ENCODE data around the gene ANKFY1.
"Not testable (repeated sequence)": the region's sequence is repeated elsewhere in the genome, so short reads cannot be mapped to it uniquely, and the experiment has no call there.

ANKFY1 gene

GRCh38 chr17:4190791-4191190 lies 73.0 kb downstream of the ANKFY1 start:
- peak overlapping the region; percentile 14 for H3K27ac Mint-ChIP-seq
- H3K9me3 Mint-ChIP-seq, H3K4me3 Mint-ChIP-seq, DNase-seq, H3K27me3 Mint-ChIP-seq, CTCF ChIA-PET: not testable (repeated sequence)
- peaks cover 50% of the 10 kb centered on the region for H3K36me3 Mint-ChIP-seq
- H3K4me1 Mint-ChIP-seq = peaks cover 14% of the 10 kb centered on the region

- H3K4me3 Mint-ChIP-seq = no peak overlapping the region
- peaks cover 38% of the 10 kb centered on the region for H3K36me3 Mint-ChIP-seq
- H3K9me3 Mint-ChIP-seq = no peaks in the 10 kb centered on the region
- peaks cover 14% of the 10 kb centered on the region for H3K4me1 Mint-ChIP-seq
- no peak for DNase-seq
- H3K27me3 Mint-ChIP-seq = no peaks in the 10 kb centered on the region
- CTCF ChIA-PET = interaction anchor here (1.4 kb wide), 1 partner anchor 11 kb away, joined by 5 read pairs; no protein-coding TSS in a partner anchor
- peak overlapping the region; percentile 3 for H3K27ac Mint-ChIP-seq
Observed at GRCh38 chr17:4189280-4189679, 74.5 kb downstream of the ANKFY1 start.

- H3K36me3 Mint-ChIP-seq = peaks cover 46% of the 10 kb centered on the region
- H3K4me1 Mint-ChIP-seq = peaks cover 14% of the 10 kb centered on the region
- H3K9me3 Mint-ChIP-seq = no peaks in the 10 kb centered on the region
- DNase-seq = no peak
- H3K27ac Mint-ChIP-seq = no peak overlapping the region
- H3K4me3 Mint-ChIP-seq = no peak overlapping the region
- CTCF ChIA-PET = interaction anchor here (1.1 kb wide), 1 partner anchor 10 kb away, joined by 3 read pairs; no protein-coding TSS in a partner anchor
- no peaks in the 10 kb centered on the region for H3K27me3 Mint-ChIP-seq
Observed at GRCh38 chr17:4188076-4188475, 75.7 kb downstream of the ANKFY1 start.

- H3K27me3 Mint-ChIP-seq = no peaks in the 10 kb centered on the region
- CTCF ChIA-PET = no interaction called here
- DNase-seq = no peak
- no peak overlapping the region for H3K4me3 Mint-ChIP-seq
- peaks cover 44% of the 10 kb centered on the region for H3K36me3 Mint-ChIP-seq
- no peaks in the 10 kb centered on the region for H3K9me3 Mint-ChIP-seq
- H3K27ac Mint-ChIP-seq = peak overlapping the region; percentile 64
- peaks cover 14% of the 10 kb centered on the region for H3K4me1 Mint-ChIP-seq
Observed at GRCh38 chr17:4187076-4187475, 76.7 kb downstream of the ANKFY1 start.

- no peak for DNase-seq
- Mint-ChIP-seq H3K27me3 (no peaks in the 10 kb centered on the region), H3K9me3 (no peaks in the 10 kb centered on the region), H3K27ac (peak overlapping the region; percentile 64), H3K36me3 (peaks cover 50% of the 10 kb centered on the region), H3K4me3 (no peak overlapping the region), H3K4me1 (peaks cover 14% of the 10 kb centered on the region)
- CTCF ChIA-PET = no interaction called here
Observed at GRCh38 chr17:4186357-4186881, 77.4 kb downstream of the ANKFY1 start.

GRCh38 chr17:4185656-4186055 lies 78.1 kb downstream of the ANKFY1 start:
- CTCF ChIA-PET = interaction anchor here (0.9 kb wide), 1 partner anchor 15 kb away, joined by 3 read pairs; no protein-coding TSS in a partner anchor
- no peak overlapping the region for H3K4me3 Mint-ChIP-seq
- peaks cover 14% of the 10 kb centered on the region for H3K4me1 Mint-ChIP-seq
- DNase-seq = no peak
- peaks cover 50% of the 10 kb centered on the region for H3K36me3 Mint-ChIP-seq
- no peaks in the 10 kb centered on the region for H3K27me3 Mint-ChIP-seq
- H3K9me3 Mint-ChIP-seq = no peaks in the 10 kb centered on the region
- no peak overlapping the region for H3K27ac Mint-ChIP-seq

GRCh38 chr17:4184811-4185210 lies 79.0 kb downstream of the ANKFY1 start:
- Mint-ChIP-seq H3K4me3 (no peak overlapping the region), H3K27ac (no peak overlapping the region), H3K36me3 (peaks cover 49% of the 10 kb centered on the region), H3K4me1 (peaks cover 12% of the 10 kb centered on the region), H3K9me3 (no peaks in the 10 kb centered on the region), H3K27me3 (no peaks in the 10 kb centered on the region)
- DNase-seq = no peak
- CTCF ChIA-PET = interaction anchor here (0.9 kb wide), 1 partner anchor 16 kb away, joined by 3 read pairs; no protein-coding TSS in a partner anchor

GRCh38 chr17:4182043-4182442 lies 81.7 kb downstream of the ANKFY1 start:
- DNase-seq = no peak
- H3K27me3 Mint-ChIP-seq = no peaks in the 10 kb centered on the region
- peaks cover 19% of the 10 kb centered on the region for H3K4me1 Mint-ChIP-seq
- CTCF ChIA-PET = interaction anchor here (1.7 kb wide), 1 partner anchor 34 kb away, joined by 4 read pairs; no protein-coding TSS in a partner anchor
- H3K27ac Mint-ChIP-seq = no peak overlapping the region
- H3K4me3 Mint-ChIP-seq = no peak overlapping the region
- H3K9me3 Mint-ChIP-seq = no peaks in the 10 kb centered on the region
- peaks cover 59% of the 10 kb centered on the region for H3K36me3 Mint-ChIP-seq

GRCh38 chr17:4180791-4181190 lies 83.0 kb downstream of the ANKFY1 start:
- H3K36me3 Mint-ChIP-seq = peaks cover 57% of the 10 kb centered on the region
- H3K4me3 Mint-ChIP-seq = no peak overlapping the region
- H3K27ac Mint-ChIP-seq = no peak overlapping the region
- CTCF ChIA-PET = interaction anchor here (1.7 kb wide), 1 partner anchor 35 kb away, joined by 4 read pairs; no protein-coding TSS in a partner anchor
- no peak for DNase-seq
- no peaks in the 10 kb centered on the region for H3K9me3 Mint-ChIP-seq
- peaks cover 31% of the 10 kb centered on the region for H3K4me1 Mint-ChIP-seq
- H3K27me3 Mint-ChIP-seq = no peaks in the 10 kb centered on the region

- CTCF ChIA-PET = interaction anchor here (1.0 kb wide), 1 partner anchor 10 kb away, joined by 5 read pairs; no protein-coding TSS in a partner anchor
- no peak overlapping the region for H3K4me3 Mint-ChIP-seq
- no peak overlapping the region for H3K27ac Mint-ChIP-seq
Observed at GRCh38 chr17:4179071-4179470, 84.7 kb downstream of the ANKFY1 start.

GRCh38 chr17:4178651-4179050 lies 85.1 kb downstream of the ANKFY1 start:
- Mint-ChIP-seq H3K27ac (peak overlapping the region; percentile 76), H3K4me3 (no peak overlapping the region), H3K9me3 (no peaks in the 10 kb centered on the region), H3K27me3 (no peaks in the 10 kb centered on the region), H3K36me3 (peaks cover 67% of the 10 kb centered on the region), H3K4me1 (peaks cover 51% of the 10 kb centered on the region)
- CTCF ChIA-PET = interaction anchor here (1.0 to 1.2 kb wide), 2 partner anchors 9 to 10 kb away, joined by 3 to 5 read pairs; no protein-coding TSS in a partner anchor
- DNase-seq = no peak

More at GRCh38 chr17:4179071-4179470, 84.7 kb downstream of the ANKFY1 start:
- H3K4me1 Mint-ChIP-seq = peaks cover 47% of the 10 kb centered on the region
- DNase-seq = no peak
- H3K27me3 Mint-ChIP-seq = no peaks in the 10 kb centered on the region
- H3K9me3 Mint-ChIP-seq = no peaks in the 10 kb centered on the region
- peaks cover 67% of the 10 kb centered on the region for H3K36me3 Mint-ChIP-seq

GRCh38 chr17:4177806-4178205 lies 86.0 kb downstream of the ANKFY1 start:
- Mint-ChIP-seq H3K9me3 (no peaks in the 10 kb centered on the region), H3K27ac (peak overlapping the region; percentile 76), H3K4me1 (peaks cover 54% of the 10 kb centered on the region), H3K4me3 (no peak overlapping the region), H3K27me3 (no peaks in the 10 kb centered on the region), H3K36me3 (peaks cover 61% of the 10 kb centered on the region)
- no peak for DNase-seq
- CTCF ChIA-PET = interaction anchor here (1.2 kb wide), 1 partner anchor 10 kb away, joined by 3 read pairs; no protein-coding TSS in a partner anchor

GRCh38 chr17:4176808-4177472 lies 86.8 kb downstream of the ANKFY1 start:
- Mint-ChIP-seq H3K9me3 (no peaks in the 10 kb centered on the region), H3K27ac (peak overlapping the region; percentile 97), H3K4me1 (peaks cover 54% of the 10 kb centered on the region), H3K36me3 (peaks cover 66% of the 10 kb centered on the region), H3K4me3 (peak overlapping the region; percentile 63), H3K27me3 (no peaks in the 10 kb centered on the region)
- CTCF ChIA-PET = interaction anchor here (0.9 to 1.7 kb wide), 4 partner anchors 23 to 263 kb away, joined by 3 to 9 read pairs (median 4); partner anchors contain the start of genes CYB5D2 and ZZEF1
- peak; percentile 35 for DNase-seq

GRCh38 chr17:4175921-4176807 lies 87.6 kb downstream of the ANKFY1 start:
- CTCF ChIA-PET = interaction anchor here (0.9 to 1.7 kb wide), 5 partner anchors 19 to 262 kb away, joined by 3 to 9 read pairs (median 5); partner anchors contain the start of genes CYB5D2 and ZZEF1
- DNase-seq = peak; percentile 64
- H3K4me3 Mint-ChIP-seq = peak overlapping the region; percentile 63
- no peaks in the 10 kb centered on the region for H3K9me3 Mint-ChIP-seq
- peaks cover 54% of the 10 kb centered on the region for H3K4me1 Mint-ChIP-seq
- H3K36me3 Mint-ChIP-seq = peaks cover 68% of the 10 kb centered on the region
- H3K27me3 Mint-ChIP-seq = no peaks in the 10 kb centered on the region
- peak overlapping the region; percentile 97 for H3K27ac Mint-ChIP-seq

All from activated naive CD4-positive, alpha-beta T cell treated with anti-CD3 and anti-CD28 coated beads, Interleukin-2, amount 10 ng/mL, durations not matched to agents 7 days and 5 days (primary cell).